HG03025 (cell line): ENCODE results near the gene GRIK4.

Experiments used
- ATAC-seq: cut with Tn5 transposase; IDR thresholded peaks from one replicate; pipeline ENCODE4 v1.9.1; 2021; ENCODE audit warnings: mild to moderate bottlenecking, moderate library complexity; ENCODE audit not compliant: unreplicated experiment, low FRiP score

GRIK4 gene

GRCh38 chr11:120505801-120506425 is 5.6 kb upstream of the GRIK4 start:
- ATAC-seq: no peak

- no peak for ATAC-seq
Observed at GRCh38 chr11:120509346-120510053, 2.0 kb upstream of the GRIK4 start.

- ATAC-seq: no peak
Observed at GRCh38 chr11:120510406-120511115, 987 bp upstream of the GRIK4 start.

- ATAC-seq: no peak
Observed at GRCh38 chr11:120511820-120512738, 531 bp downstream of the GRIK4 start.

GRCh38 chr11:120512739-120513435 is 1.3 kb downstream of the GRIK4 start:
- no peak for ATAC-seq

- ATAC-seq: no peak
Observed at GRCh38 chr11:120513436-120514315, 2.1 kb downstream of the GRIK4 start.

GRCh38 chr11:120514541-120515121 is 3.1 kb downstream of the GRIK4 start:
- no peak for ATAC-seq

- no peak for ATAC-seq
Observed at GRCh38 chr11:120515186-120515723, 3.7 kb downstream of the GRIK4 start.

GRCh38 chr11:120516461-120517389 is 5.2 kb downstream of the GRIK4 start:
- no peak for ATAC-seq

- no peak for ATAC-seq
Observed at GRCh38 chr11:120517390-120517761, 5.8 kb downstream of the GRIK4 start.

GRCh38 chr11:120517801-120518291 is 6.3 kb downstream of the GRIK4 start:
- ATAC-seq: no peak

- ATAC-seq: no peak
Observed at GRCh38 chr11:120518356-120518755, 6.8 kb downstream of the GRIK4 start.

GRCh38 chr11:120519474-120519873 is 7.9 kb downstream of the GRIK4 start:
- no peak for ATAC-seq

- ATAC-seq: no peak
Observed at GRCh38 chr11:120520091-120520822, 8.7 kb downstream of the GRIK4 start.

- ATAC-seq: no peak
Observed at GRCh38 chr11:120521176-120521575, 9.6 kb downstream of the GRIK4 start.

GRCh38 chr11:120522021-120522420 is 10.5 kb downstream of the GRIK4 start:
- no peak for ATAC-seq

- no peak for ATAC-seq
Observed at GRCh38 chr11:120522736-120523135, 11.2 kb downstream of the GRIK4 start.
